IMR-90 (cell line): ENCODE data around the gene KRTAP6-3. TPM values are rescaled to one million over a fixed set of nuclear protein-coding genes. Genes with fewer than 3 reads are reported as not detected.

Experiments used
- ATAC-seq: fragments of 200-7000 bp; cut with Tn5 transposase; 2 replicates; pipeline ENCODE4 v1.9.1; 2020; ENCODE audit warnings: low read depth, mild to moderate bottlenecking, moderate library complexity
- BruUV-seq: library from RNA; stranded (reverse); fragments of 400-500 nt; replicated peaks from 2 replicates; lab custom pipeline; 2021; lab: Mats Ljungman, UMichigan
- CTCF ChIA-PET: fragments of 300-600 bp; formaldehyde crosslinking; extraction: SDS; loops from one replicate; lab custom pipeline; 2021; ENCODE audit warnings: antibody characterized with exemption; lab: Yijun Ruan, JAX
- POLR2A ChIA-PET: fragments of 300-600 bp; sonication (Branson Sonifier 250); formaldehyde crosslinking; loops from one replicate; lab custom pipeline; 2022; ENCODE audit warnings: antibody characterized with exemption; ENCODE audit not compliant: unreplicated experiment; lab: Charles Lee
- DNase-seq: peaks from one replicate; pipeline ENCODE4 v3.0.0; 2013
- H2AFZ ChIP-seq: replicated peaks from 2 replicates; pipeline ENCODE3; 2013; ENCODE audit warnings: low read length, mild to moderate bottlenecking; ENCODE audit not compliant: poor library complexity
- H2AK5ac ChIP-seq: 2 replicates; pipeline ENCODE4 v1.6.1; 2013; ENCODE audit warnings: low read depth, low read length, inconsistent platforms
- H2AK9ac ChIP-seq: replicated peaks from 2 replicates; pipeline ENCODE3; 2013; ENCODE audit warnings: mild to moderate bottlenecking, low read depth, low read length, moderate library complexity; ENCODE audit not compliant: poor library complexity
- H2BK120ac ChIP-seq: 2 replicates; pipeline ENCODE4 v1.6.1; 2013; ENCODE audit warnings: low read depth, low read length, inconsistent platforms
- H2BK15ac ChIP-seq: 3 replicates; pipeline ENCODE4 v1.6.1; 2013; ENCODE audit warnings: low read depth, low read length, inconsistent platforms
- H2BK20ac ChIP-seq: 2 replicates; pipeline ENCODE4 v1.6.1; 2013; ENCODE audit warnings: low read depth, mild to moderate bottlenecking, inconsistent platforms, low read length, moderate library complexity
- H2BK5ac ChIP-seq: 2 replicates; pipeline ENCODE4 v1.6.1; 2013; ENCODE audit warnings: mild to moderate bottlenecking, low read depth, low read length, inconsistent platforms; ENCODE audit not compliant: poor library complexity, severe bottlenecking
- H3K14ac ChIP-seq: replicated peaks from 2 replicates; pipeline ENCODE4 v1.6.1; 2013; ENCODE audit warnings: low read depth, low read length, inconsistent platforms
- H3K18ac ChIP-seq: 2 replicates; pipeline ENCODE4 v1.6.1; 2013; ENCODE audit warnings: low read depth, low read length, control low read depth
- H3K23ac ChIP-seq: 2 replicates; pipeline ENCODE4 v1.6.1; 2013; ENCODE audit warnings: low read depth, low read length, inconsistent platforms
- H3K27ac ChIP-seq: 2 replicates; pipeline ENCODE4 v1.5.1; 2013; ENCODE audit warnings: mild to moderate bottlenecking, control low read depth, low read length; ENCODE audit not compliant: insufficient read depth
- H3K27me3 ChIP-seq: 2 replicates; pipeline ENCODE4 v1.6.1; 2013; ENCODE audit warnings: low read length; ENCODE audit not compliant: control insufficient read depth, insufficient read depth
- H3K36me3 ChIP-seq: 2 replicates; pipeline ENCODE4 v1.6.1; 2013; ENCODE audit warnings: low read length, mixed read lengths; ENCODE audit not compliant: control insufficient read depth, insufficient read depth
- H3K4ac ChIP-seq: 2 replicates; pipeline ENCODE4 v1.6.1; 2013; ENCODE audit warnings: low read depth, low read length, inconsistent platforms
- H3K4me1 ChIP-seq: 2 replicates; pipeline ENCODE4 v1.6.1; 2013; ENCODE audit warnings: low read length, mixed read lengths; ENCODE audit not compliant: control insufficient read depth, insufficient read depth
- H3K4me2 ChIP-seq: 2 replicates; pipeline ENCODE4 v1.6.1; 2013; ENCODE audit warnings: low read depth, mild to moderate bottlenecking, control low read depth, low read length, moderate library complexity
- H3K4me3 ChIP-seq: 2 replicates; pipeline ENCODE4 v1.5.1; 2013; ENCODE audit warnings: low read depth, mild to moderate bottlenecking, control low read depth, low read length, moderate library complexity; ENCODE audit not compliant: insufficient read depth
- H3K56ac ChIP-seq: 2 replicates; pipeline ENCODE4 v1.6.1; 2013; ENCODE audit warnings: low read length, inconsistent platforms; ENCODE audit not compliant: insufficient read depth; ENCODE audit errors: extremely low read depth
- H3K79me1 ChIP-seq, 2 experiments: 2 replicates each; pipeline ENCODE4 v1.6.1; 2013; ENCODE audit warnings: low read length in 2 of 2, inconsistent platforms in 1 of 2, low read depth in 1 of 2
- H3K9ac ChIP-seq: 2 replicates; pipeline ENCODE4 v1.6.1; 2013; ENCODE audit warnings: low read depth, low read length, control low read depth
- H3K9me1 ChIP-seq: 2 replicates; pipeline ENCODE4 v1.6.1; 2013; ENCODE audit warnings: low read length, inconsistent platforms; ENCODE audit not compliant: insufficient read depth
- H3K9me3 ChIP-seq: 2 replicates; pipeline ENCODE4 v1.6.1; 2013; ENCODE audit warnings: low read length; ENCODE audit not compliant: control insufficient read depth, insufficient read depth
- H4K20me1 ChIP-seq: 2 replicates; pipeline ENCODE4 v1.6.1; 2013; ENCODE audit warnings: low read length, inconsistent platforms; ENCODE audit not compliant: insufficient read depth
- H4K5ac ChIP-seq: 2 replicates; pipeline ENCODE4 v1.6.1; 2013; ENCODE audit warnings: mild to moderate bottlenecking, low read depth, low read length, control low read depth
- H4K8ac ChIP-seq, 2 experiments: 2 replicates each; pipeline ENCODE4 v1.6.1; 2013; ENCODE audit warnings: low read depth in 2 of 2, low read length in 2 of 2, control low read depth in 1 of 2, inconsistent platforms in 1 of 2
- H4K91ac ChIP-seq: 2 replicates; pipeline ENCODE4 v1.6.1; 2013; ENCODE audit warnings: low read depth, low read length, inconsistent platforms; ENCODE audit not compliant: insufficient read depth
- CEBPB ChIP-seq: IDR thresholded peaks from 2 replicates; pipeline ENCODE4 v1.6.1; 2012; ENCODE audit warnings: low read depth, low read length, improper control_type of control experiment
- CTCF ChIP-seq: conservative IDR thresholded peaks from 2 replicates; pipeline ENCODE4 v1.5.1; 2012; ENCODE audit warnings: mild to moderate bottlenecking, low read depth, low read length, improper control_type of control experiment
- ELK1 ChIP-seq: fragments of 150-350 bp; IDR thresholded peaks from 2 replicates; pipeline ENCODE4 v1.6.1; 2016; ENCODE audit warnings: low read depth, mild to moderate bottlenecking, low read length, moderate library complexity, borderline replicate concordance
- FOS ChIP-seq: fragments of 150-350 bp; IDR thresholded peaks from 2 replicates; pipeline ENCODE4 v1.6.1; 2016; ENCODE audit warnings: low read depth, low read length
- MAFK ChIP-seq: IDR thresholded peaks from 2 replicates; pipeline ENCODE4 v1.6.1; 2012; ENCODE audit warnings: low read depth, low read length, improper control_type of control experiment
- MAZ ChIP-seq: IDR thresholded peaks from 2 replicates; pipeline ENCODE4 v1.6.1; 2012; ENCODE audit warnings: low read depth, mild to moderate bottlenecking, low read length, improper control_type of control experiment, moderate library complexity, borderline replicate concordance
- MXI1 ChIP-seq: IDR thresholded peaks from 2 replicates; pipeline ENCODE4 v1.6.1; 2012; ENCODE audit warnings: low read depth, mild to moderate bottlenecking, low read length, moderate library complexity, borderline replicate concordance
- NFE2L2 ChIP-seq: fragments of 150-350 bp; IDR thresholded peaks from 2 replicates; pipeline ENCODE4 v1.6.1; 2016; ENCODE audit warnings: low read depth, mild to moderate bottlenecking, low read length
- POLR2A ChIP-seq: IDR thresholded peaks from 2 replicates; pipeline ENCODE4 v1.6.1; 2012; ENCODE audit warnings: mild to moderate bottlenecking, low read depth, low read length
- RCOR1 ChIP-seq: IDR thresholded peaks from 2 replicates; pipeline ENCODE4 v1.6.1; 2012; ENCODE audit warnings: mild to moderate bottlenecking, low read length, improper control_type of control experiment; ENCODE audit not compliant: insufficient replicate concordance
- RFX5 ChIP-seq: IDR thresholded peaks from 2 replicates; pipeline ENCODE4 v1.8.0; 2012; ENCODE audit warnings: low read depth, mild to moderate bottlenecking, low read length, moderate library complexity
- SMC3 ChIP-seq: fragments of 150-350 bp; IDR thresholded peaks from 2 replicates; pipeline ENCODE4 v1.6.1; 2016; ENCODE audit warnings: low read depth, mild to moderate bottlenecking, antibody characterized with exemption, low read length, moderate library complexity
- WGBS, 2 experiments: methylation state at CpG; one replicate each; pipeline versions ENCODE4 v1.1.5 to v1.1.7; 2013; ENCODE audit warnings: missing lambda C conversion rate in 2 of 2; ENCODE audit not compliant: insufficient read length in 1 of 2; ENCODE audit errors: extremely low coverage in 2 of 2; 5-methylcytosine and 5-hydroxymethylcytosine counted together
- dilution Hi-C: fragments of 300-500 bp; cut with HindIII; formaldehyde crosslinking; loops from one replicate; pipeline ENCODE4 v1.14.3; 2018; ENCODE audit warnings: low sequenced_read_pairs; ENCODE audit not compliant: unreplicated experiment
- in situ Hi-C: fragments of 300-500 bp; cut with MboI; formaldehyde crosslinking; loops from 3 replicates; pipeline ENCODE4 v1.14.3; 2019; ENCODE audit warnings: low sequenced_read_pairs, inconsistent platforms, mixed read lengths
- intact Hi-C: fragments of 100-400 bp; cut with micrococcal nuclease; formaldehyde crosslinking; loops from 2 replicates; pipeline ENCODE4 v1.10.0; 2022
- polyA plus RNA-seq, 3 experiments: library from polyadenylated mRNA; depleted of rRNA; stranded (reverse); fragments of >200 nt; gene quantifications; 2 replicates each; pipeline ENCODE4 v1.2.3, GENCODE V29; 2012; ENCODE audit warnings: low replicate concordance in 1 of 3
- total RNA-seq: library from RNA; depleted of rRNA; stranded (reverse); fragments of >200 nt; gene quantifications from 2 replicates; pipeline ENCODE4 v1.2.3, GENCODE V29; 2012

KRTAP6-3 gene
- total and polyA plus RNA-seq, 2 of the 4 experiments (the other 2 are of a cell fraction) = not detected

- H3K4ac ChIP-seq = no peak overlapping the region
- POLR2A ChIA-PET = no interaction called here
- H2BK15ac ChIP-seq = no peak overlapping the region
- H2BK20ac ChIP-seq = no peak overlapping the region
- H3K14ac ChIP-seq = no peak overlapping the region
- DNase-seq (no peak), ATAC-seq (no peak)
- no peak for TF ChIP-seq CTCF
- TF ChIP-seq FOS = no peak
- no peak for TF ChIP-seq RCOR1
- no peak for TF ChIP-seq MAFK
- TF ChIP-seq RFX5 = no peak
- TF ChIP-seq POLR2A = no peak
- no peak for TF ChIP-seq MXI1
- TF ChIP-seq SMC3 = no peak
- TF ChIP-seq NFE2L2 = no peak
- TF ChIP-seq ELK1 = no peak
- TF ChIP-seq CEBPB = no peak
- TF ChIP-seq MAZ = no peak
- H2BK120ac ChIP-seq = no peak overlapping the region
- H2AFZ ChIP-seq = no peak overlapping the region
- H3K4me1 ChIP-seq = no peaks in the 10 kb centered on the region
- intact Hi-C loops (no loop called here), dilution Hi-C loops (no loop called here), in situ Hi-C loops (no loop called here)
- H3K4me2 ChIP-seq = no peak overlapping the region
- no peaks in the 10 kb centered on the region for H3K79me1 ChIP-seq
- H3K27me3 ChIP-seq = no peaks in the 10 kb centered on the region
- CTCF ChIA-PET = no interaction called here
- H3K36me3 ChIP-seq = no peaks in the 10 kb centered on the region
- H3K9ac ChIP-seq = no peak overlapping the region
- H3K9me3 ChIP-seq = peaks cover 25% of the 10 kb centered on the region
- no peak overlapping the region for H2AK9ac ChIP-seq
- no peak overlapping the region for H3K27ac ChIP-seq
- no peak overlapping the region for H2BK5ac ChIP-seq
- H3K56ac ChIP-seq = no peak overlapping the region
- WGBS, 2 experiments = no CpG with 5 or more reads among the region's 4 CpGs
- H4K8ac ChIP-seq = no peak overlapping the region
- H4K91ac ChIP-seq = no peak overlapping the region
- no peak overlapping the region for H3K23ac ChIP-seq
- no peaks in the 10 kb centered on the region for H4K20me1 ChIP-seq
- no peak overlapping the region for H3K4me3 ChIP-seq
- H3K18ac ChIP-seq = no peak overlapping the region
- no peak overlapping the region for H2AK5ac ChIP-seq
- H3K9me1 ChIP-seq = no peaks in the 10 kb centered on the region
- no peak overlapping the region for H4K5ac ChIP-seq
- no TSS peak for BruUV-seq
These were observed 35.9 kb downstream of the KRTAP6-3 start for GRCh38 chr21:30628109-30628508.
